H9 (cell line): Measurements from ENCODE around the gene SERPINA10. TPM values are rescaled to one million over a fixed set of nuclear protein-coding genes. Genes with fewer than 3 reads are reported as not detected.

ENCODE experiments used
- DNase-seq: peaks from one replicate; pipeline ENCODE4 v3.0.0-alpha.2; 2017
- H2AFZ ChIP-seq: one replicate; pipeline ENCODE4 v1.6.1; 2013; ENCODE audit warnings: mild to moderate bottlenecking, low read length, control low read depth, moderate library complexity
- H2AK5ac ChIP-seq: 2 replicates; pipeline ENCODE4 v1.6.1; 2013; ENCODE audit warnings: low read length, control low read depth, mixed read lengths; ENCODE audit not compliant: insufficient read length
- H2BK120ac ChIP-seq: one replicate; pipeline ENCODE4 v1.6.1; 2013; ENCODE audit warnings: low read depth, mild to moderate bottlenecking, low read length, control low read depth, inconsistent platforms; ENCODE audit not compliant: poor library complexity, severe bottlenecking
- H2BK12ac ChIP-seq: 2 replicates; pipeline ENCODE4 v1.6.1; 2013; ENCODE audit warnings: low read length, control low read depth, mixed read lengths, low read depth; ENCODE audit not compliant: insufficient read length
- H2BK15ac ChIP-seq: 2 replicates; pipeline ENCODE4 v1.6.1; 2013; ENCODE audit warnings: low read depth, low read length, control low read depth
- H2BK20ac ChIP-seq: one replicate; pipeline ENCODE4 v1.6.1; 2013; ENCODE audit warnings: low read depth, mild to moderate bottlenecking, low read length, control low read depth, inconsistent platforms; ENCODE audit not compliant: poor library complexity, severe bottlenecking
- H2BK5ac ChIP-seq: 2 replicates; pipeline ENCODE4 v1.6.1; 2013; ENCODE audit warnings: low read length, control low read depth, mixed read lengths; ENCODE audit not compliant: insufficient read length
- H3K14ac ChIP-seq: 2 replicates; pipeline ENCODE4 v1.6.1; 2013; ENCODE audit warnings: low read length, control low read depth; ENCODE audit not compliant: insufficient read depth
- H3K18ac ChIP-seq: 2 replicates; pipeline ENCODE4 v1.6.1; 2013; ENCODE audit warnings: low read depth, mild to moderate bottlenecking, mixed read lengths, low read length, control low read depth; ENCODE audit not compliant: insufficient read length
- H3K23ac ChIP-seq: 2 replicates; pipeline ENCODE4 v1.6.1; 2013; ENCODE audit warnings: low read length, control low read depth, mixed read lengths, low read depth; ENCODE audit not compliant: insufficient read length
- H3K23me2 ChIP-seq: 2 replicates; pipeline ENCODE4 v1.6.1; 2013; ENCODE audit warnings: low read depth, mild to moderate bottlenecking, mixed read lengths, low read length, control low read depth; ENCODE audit not compliant: insufficient read length, poor library complexity, severe bottlenecking
- H3K27ac ChIP-seq: 2 replicates; pipeline ENCODE4 v1.5.1; 2013; ENCODE audit warnings: low read length, control low read depth, mixed read lengths, low read depth; ENCODE audit not compliant: insufficient read length
- H3K27me3 ChIP-seq: 2 replicates; pipeline ENCODE4 v1.6.1; 2013; ENCODE audit warnings: low read length, control low read depth, inconsistent platforms; ENCODE audit not compliant: insufficient read depth
- H3K4ac ChIP-seq: 2 replicates; pipeline ENCODE4 v1.6.1; 2013; ENCODE audit warnings: low read depth, mild to moderate bottlenecking, control low read depth, inconsistent platforms, low read length, moderate library complexity
- H3K4me1 ChIP-seq: 2 replicates; pipeline ENCODE4 v1.6.1; 2013; ENCODE audit warnings: low read length, control low read depth, inconsistent platforms; ENCODE audit not compliant: insufficient read depth
- H3K4me2 ChIP-seq: 2 replicates; pipeline ENCODE4 v1.6.1; 2013; ENCODE audit warnings: low read length, control low read depth, mixed read lengths; ENCODE audit not compliant: insufficient read length, insufficient read depth
- H3K56ac ChIP-seq: 2 replicates; pipeline ENCODE4 v1.6.1; 2013; ENCODE audit warnings: low read depth, mild to moderate bottlenecking, mixed read lengths, low read length, control low read depth; ENCODE audit not compliant: insufficient read length
- H3K79me1 ChIP-seq: 2 replicates; pipeline ENCODE4 v1.6.1; 2013; ENCODE audit warnings: low read depth, mild to moderate bottlenecking, moderate library complexity, low read length, control low read depth, inconsistent platforms; ENCODE audit not compliant: insufficient read depth, poor library complexity, severe bottlenecking
- H3K79me2 ChIP-seq: 2 replicates; pipeline ENCODE4 v1.6.1; 2013; ENCODE audit warnings: low read length, control low read depth, inconsistent platforms; ENCODE audit not compliant: insufficient read depth
- H3K9ac ChIP-seq: 2 replicates; pipeline ENCODE4 v1.6.1; 2013; ENCODE audit warnings: low read length, control low read depth, mixed read lengths; ENCODE audit not compliant: insufficient read length; ENCODE audit errors: extremely low read depth
- H3K9me3 ChIP-seq: one replicate; pipeline ENCODE4 v1.6.1; 2013; ENCODE audit warnings: low read depth, low read length, inconsistent platforms; ENCODE audit not compliant: control insufficient read depth
- H3T11ph ChIP-seq: one replicate; pipeline ENCODE4 v1.6.1; 2013; ENCODE audit warnings: mild to moderate bottlenecking, low read length, control low read depth, inconsistent platforms
- H4K20me1 ChIP-seq: one replicate; pipeline ENCODE4 v1.6.1; 2013; ENCODE audit not compliant: control insufficient read depth, insufficient read length, insufficient read depth
- H4K5ac ChIP-seq: 2 replicates; pipeline ENCODE4 v1.6.1; 2013; ENCODE audit warnings: low read depth, mild to moderate bottlenecking, mixed read lengths, low read length, control low read depth; ENCODE audit not compliant: insufficient read length
- H4K8ac ChIP-seq: replicated peaks from 2 replicates; pipeline ENCODE4 v1.6.1; 2013; ENCODE audit warnings: low read length, control low read depth, mixed read lengths, low read depth; ENCODE audit not compliant: insufficient read length
- H4K91ac ChIP-seq: 2 replicates; pipeline ENCODE4 v1.6.1; 2013; ENCODE audit warnings: low read depth, mild to moderate bottlenecking, moderate library complexity, mixed read lengths, low read length, control low read depth; ENCODE audit not compliant: insufficient read length
- H3K27ac Mint-ChIP-seq, 3 experiments: 2 replicates in 2 of 3; 3 replicates in 1 of 3; pipeline ENCODE4 v1.8.0; 2020 to 2021; ENCODE audit warnings: mixed read lengths in 3 of 3, mild to moderate bottlenecking in 1 of 3, moderate library complexity in 1 of 3
- H3K27me3 Mint-ChIP-seq: 2 replicates; pipeline ENCODE4 v1.8.0; 2021; ENCODE audit warnings: low read depth, mild to moderate bottlenecking, moderate library complexity, mixed read lengths
- H3K36me3 Mint-ChIP-seq, 3 experiments: 2 replicates in 2 of 3; 3 replicates in 1 of 3; pipeline ENCODE4 v1.8.0; 2020 to 2021; ENCODE audit warnings: low read depth in 3 of 3, mixed read lengths in 3 of 3; ENCODE audit not compliant: insufficient read depth in 1 of 3
- H3K4me1 Mint-ChIP-seq, 2 experiments: 2 replicates each; pipeline ENCODE4 v1.8.0; 2020; ENCODE audit warnings: mixed read lengths in 2 of 2
- H3K4me3 Mint-ChIP-seq, 2 experiments: 2 replicates in 1 of 2; 3 replicates in 1 of 2; pipeline ENCODE4 v1.8.0; 2020 to 2021; ENCODE audit warnings: mild to moderate bottlenecking in 2 of 2, mixed read lengths in 2 of 2, moderate library complexity in 1 of 2
- H3K9me3 Mint-ChIP-seq, 2 experiments: 2 replicates in 1 of 2; 3 replicates in 1 of 2; pipeline ENCODE4 v1.8.0; 2020; ENCODE audit warnings: mild to moderate bottlenecking in 2 of 2, mixed read lengths in 2 of 2, moderate library complexity in 1 of 2
- WGBS: extraction: QIAGEN DNeasy Blood & Tissue Kit; methylation state at CpG from one replicate; pipeline ENCODE4 v1.1.7; 2013; ENCODE audit warnings: missing lambda C conversion rate, low lambda C conversion rate, mixed read lengths; ENCODE audit not compliant: insufficient read length; ENCODE audit errors: extremely low coverage; 5-methylcytosine and 5-hydroxymethylcytosine counted together
- total RNA-seq: library from RNA; stranded (reverse); gene quantifications from 2 replicates; pipeline ENCODE4 v1.2.1, GENCODE V29; 2021
- TF ChIP-seq, protein P1 (sequence below): fragments of 200-600 bp; sonication (generic); conservative IDR thresholded peaks from 3 replicates; pipeline ENCODE4 v1.8.0; 2021; ENCODE audit warnings: antibody characterized with exemption, mild to moderate bottlenecking

Gene SERPINA10
- total RNA-seq, 1 experiment from 2014 or later, result not detected

DNA sequence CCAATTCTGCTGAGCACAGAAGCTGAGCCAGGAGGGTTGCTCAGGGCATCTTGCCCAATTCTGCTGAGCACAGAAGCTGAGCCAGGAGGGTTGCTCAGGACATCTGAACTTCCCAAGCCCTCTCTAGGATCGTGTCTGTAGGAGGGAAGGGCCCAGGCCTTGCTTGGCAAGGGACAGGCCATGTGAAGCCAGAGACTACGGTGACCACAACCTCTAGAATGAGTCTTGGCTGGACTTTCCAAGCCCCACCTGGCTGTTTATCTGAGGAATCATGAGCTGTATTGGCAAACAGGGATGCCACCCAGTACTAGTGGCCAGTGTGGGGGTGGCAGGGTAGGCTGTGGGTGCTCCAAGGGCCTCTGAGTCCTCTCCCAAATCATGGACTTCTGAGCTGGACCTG lies 37.8 kb upstream of the SERPINA10 start:
- Mint-ChIP-seq H3K27me3 (no peaks in the 10 kb centered on the region), H3K4me3 (no peak overlapping the region), H3K27ac (no peak overlapping the region), H3K9me3 (0 out of 5 replicates have a peak, but pooled peaks cover 0 to 3% of the 10 kb centered on the region in 2 experiments), H3K36me3 (no peaks in the 10 kb centered on the region), H3K4me1 (peaks cover 2 to 4% of the 10 kb centered on the region in 2 experiments; a peak in 3 of 4 replicates)
- H3K79me2 ChIP-seq, result no peaks in the 10 kb centered on the region
- H2BK15ac ChIP-seq, result no peak overlapping the region
- no peak overlapping the region for H3K56ac ChIP-seq
- no peak overlapping the region for H4K8ac ChIP-seq
- no peak overlapping the region for H3T11ph ChIP-seq
- H3K9ac ChIP-seq, result no peak overlapping the region
- H2BK20ac ChIP-seq, result no peak overlapping the region
- no peak overlapping the region for H3K18ac ChIP-seq
- WGBS, result no CpG with 5 or more reads among the region's 2 CpGs
- no peak overlapping the region for H2BK120ac ChIP-seq
- no peak overlapping the region for H4K91ac ChIP-seq
- no peak overlapping the region for H3K27ac ChIP-seq
- H2AK5ac ChIP-seq, result no peak overlapping the region
- H2BK5ac ChIP-seq, result no peak overlapping the region
- no peaks in the 10 kb centered on the region for H3K23me2 ChIP-seq
- no peak for DNase-seq
- no peaks in the 10 kb centered on the region for H3K9me3 ChIP-seq
- no peaks in the 10 kb centered on the region for H3K4me1 ChIP-seq
- no peaks in the 10 kb centered on the region for H4K20me1 ChIP-seq
- no peak overlapping the region; the same call in 1 of the 2 replicates for H3K14ac ChIP-seq
- H3K79me1 ChIP-seq, result no peaks in the 10 kb centered on the region
- no peak overlapping the region for H3K4ac ChIP-seq
- H3K27me3 ChIP-seq, result no peaks in the 10 kb centered on the region
- H3K4me2 ChIP-seq, result no peak overlapping the region
- TF ChIP-seq, protein P1, sequence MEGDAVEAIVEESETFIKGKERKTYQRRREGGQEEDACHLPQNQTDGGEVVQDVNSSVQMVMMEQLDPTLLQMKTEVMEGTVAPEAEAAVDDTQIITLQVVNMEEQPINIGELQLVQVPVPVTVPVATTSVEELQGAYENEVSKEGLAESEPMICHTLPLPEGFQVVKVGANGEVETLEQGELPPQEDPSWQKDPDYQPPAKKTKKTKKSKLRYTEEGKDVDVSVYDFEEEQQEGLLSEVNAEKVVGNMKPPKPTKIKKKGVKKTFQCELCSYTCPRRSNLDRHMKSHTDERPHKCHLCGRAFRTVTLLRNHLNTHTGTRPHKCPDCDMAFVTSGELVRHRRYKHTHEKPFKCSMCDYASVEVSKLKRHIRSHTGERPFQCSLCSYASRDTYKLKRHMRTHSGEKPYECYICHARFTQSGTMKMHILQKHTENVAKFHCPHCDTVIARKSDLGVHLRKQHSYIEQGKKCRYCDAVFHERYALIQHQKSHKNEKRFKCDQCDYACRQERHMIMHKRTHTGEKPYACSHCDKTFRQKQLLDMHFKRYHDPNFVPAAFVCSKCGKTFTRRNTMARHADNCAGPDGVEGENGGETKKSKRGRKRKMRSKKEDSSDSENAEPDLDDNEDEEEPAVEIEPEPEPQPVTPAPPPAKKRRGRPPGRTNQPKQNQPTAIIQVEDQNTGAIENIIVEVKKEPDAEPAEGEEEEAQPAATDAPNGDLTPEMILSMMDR, result no peak
- H2AFZ ChIP-seq, result no peak overlapping the region
- H3K23ac ChIP-seq, result no peak overlapping the region
- no peak overlapping the region for H4K5ac ChIP-seq
- no peak overlapping the region for H2BK12ac ChIP-seq
